ENCODE data around the gene FAM221B. TPM values are rescaled to one million over a fixed set of nuclear protein-coding genes. Genes with fewer than 3 reads are reported as not detected.

FAM221B gene
- total RNA-seq, 6 experiments from 2014 or later, result not detected

- intact Hi-C loops (cut with DNase I), result no loop called here
- TF ChIP-seq POLR2A (IDR thresholded peaks at IDR 0.05), result no peak
- TF ChIP-seq CTCF (IDR thresholded peaks at IDR 0.05), result no peak
- Histone ChIP-seq H3K27ac (peak overlapping the region in 2 of 3 donors; percentile 40 to 63), H3K4me1 (peaks cover 0 to 13% (median 2%) of the 10 kb centered on the region in 4 donors), H3K9me3 (no peaks in the 10 kb centered on the region), H3K4me3 (no peak overlapping the region), H3K36me3 (peaks cover 0 to 7% (median 6%) of the 10 kb centered on the region in 4 donors), H3K27me3 (no peaks in the 10 kb centered on the region)
- DNase-seq (peak in 1 of 3 donors; percentile 31), ATAC-seq (peak; percentile 75 to 88 (median 80))
- WGBS (ENCODE audit: insufficient coverage, low coverage, low lambda C conversion rate, missing lambda C conversion rate), result 47% methylated on average over 9 of the region's 13 CpGs
Measured at GRCh38 chr9:35801328-35802128, 27.0 kb downstream of the FAM221B start.

GRCh38 chr9:35800530-35800929 is 28.0 kb downstream of the FAM221B start:
- ATAC-seq (no peak), DNase-seq (peak in 1 of 3 donors; percentile 35)
- Histone ChIP-seq H3K27ac (peak overlapping the region in 1 of 3 donors; percentile 63), H3K36me3 (peaks cover 0 to 6% (median 3%) of the 10 kb centered on the region in 4 donors), H3K9me3 (no peaks in the 10 kb centered on the region), H3K27me3 (no peaks in the 10 kb centered on the region), H3K4me1 (peaks cover 0 to 13% (median 2%) of the 10 kb centered on the region in 4 donors), H3K4me3 (no peak overlapping the region)
- intact Hi-C loops (cut with DNase I), result no loop called here
- 20% methylated on average over 1 of the region's 7 CpGs for WGBS (ENCODE audit: insufficient coverage, low coverage, low lambda C conversion rate, missing lambda C conversion rate)
- TF ChIP-seq POLR2A (IDR thresholded peaks at IDR 0.05) (no peak), CTCF (IDR thresholded peaks at IDR 0.05) (no peak)

GRCh38 chr9:35798658-35799374 is 29.7 kb downstream of the FAM221B start:
- 93% methylated on average over 2 of the region's 4 CpGs for WGBS (ENCODE audit: insufficient coverage, low coverage, low lambda C conversion rate, missing lambda C conversion rate)
- intact Hi-C loops (cut with DNase I), result loop anchor here in 1 of 2 donors (10.0 kb wide), 1 partner anchor 86 kb away; no protein-coding TSS in a partner anchor
- peak in 1 of 3 donors; percentile 29 for DNase-seq

More at GRCh38 chr9:35798658-35799374, 29.7 kb downstream of the FAM221B start:
- H3K36me3 ChIP-seq, result peaks cover 0 to 5% (median 2%) of the 10 kb centered on the region in 4 donors
- H3K27ac ChIP-seq, result no peak overlapping the region
- peaks cover 0 to 13% (median 2%) of the 10 kb centered on the region in 4 donors for H3K4me1 ChIP-seq
- ATAC-seq, result peak in 3 of 4 donors; percentile 10 to 61 (median 31)
- no peak overlapping the region for H3K4me3 ChIP-seq
- no peaks in the 10 kb centered on the region for H3K27me3 ChIP-seq
- no peak for TF ChIP-seq POLR2A (IDR thresholded peaks at IDR 0.05)
- TF ChIP-seq CTCF (IDR thresholded peaks at IDR 0.05), result no peak
- no peaks in the 10 kb centered on the region for H3K9me3 ChIP-seq
